ENCODE data around the gene RLN3. TPM values are rescaled to one million over a fixed set of nuclear protein-coding genes. Genes with fewer than 3 reads are reported as not detected.

The RLN3 gene
- total and polyA plus RNA-seq, 9 of the 15 experiments (the other 6 are each of a cell fraction or from before 2014, with no cell fraction given): 0.31 to 1.2 (median 0.71) TPM; not detected in 6

DNA sequence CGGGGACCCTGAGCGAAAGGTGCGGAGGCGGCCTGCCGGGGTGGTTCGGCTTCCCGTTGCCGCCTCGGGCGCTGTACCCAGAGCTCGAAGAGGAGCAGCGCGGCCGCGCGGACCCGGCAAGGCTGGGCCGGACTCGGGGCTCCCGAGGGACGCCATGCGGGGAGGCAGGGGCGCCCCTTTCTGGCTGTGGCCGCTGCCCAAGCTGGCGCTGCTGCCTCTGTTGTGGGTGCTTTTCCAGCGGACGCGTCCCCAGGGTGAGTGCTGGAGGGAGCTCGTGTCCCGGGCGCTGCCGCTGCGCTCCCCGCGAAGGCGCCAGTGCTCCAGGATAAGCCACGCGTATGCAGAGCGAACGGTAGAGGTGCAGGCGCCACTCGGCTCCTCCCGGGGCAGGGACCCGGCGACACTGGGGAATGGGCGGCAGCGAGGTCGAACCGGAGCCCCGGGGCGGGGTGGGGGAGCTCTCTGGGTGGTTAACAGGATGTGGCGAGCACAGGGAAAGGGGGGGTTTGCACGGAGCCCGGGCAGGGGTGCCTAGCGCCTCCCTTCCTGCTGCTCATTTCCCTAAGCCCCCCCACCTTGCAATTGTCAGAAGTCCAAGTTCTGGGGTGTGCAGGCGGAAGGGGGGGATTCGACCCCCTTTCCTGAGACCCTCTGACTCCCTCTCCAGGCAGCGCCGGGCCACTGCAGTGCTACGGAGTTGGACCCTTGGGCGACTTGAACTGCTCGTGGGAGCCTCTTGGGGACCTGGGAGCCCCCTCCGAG, 4.0 kb downstream of the RLN3 start, which contains the start of gene IL27RA (continued):
- TF ChIP-seq CREB1 (IDR thresholded peaks at IDR 0.05) (no peak), CREB1 (CRISPR knock-in tag; IDR thresholded peaks at IDR 0.05) (0 out of 2 replicates have a peak, but pooled peaks have one; percentile 41), ZNF384 (IDR thresholded peaks at IDR 0.05; ENCODE audit: low read depth, low read length) (no peak), HCFC1 (IDR thresholded peaks at IDR 0.05; ENCODE audit: low read depth, low read length) (peak; percentile 6; the same call in 1 of the 2 replicates), SMAD3 (CRISPR knock-in tag; conservative IDR thresholded peaks at IDR 0.05) (0 out of 2 replicates have a peak, but pooled peaks have one; percentile 37), FOXA3 (CRISPR knock-in tag; conservative IDR thresholded peaks at IDR 0.05 in 1 of 2, IDR thresholded peaks at IDR 0.05 in 1 of 2) (peak in 1 of 2 experiments; percentile 52; a peak in 1 of 4 replicates), L3MBTL2 (IDR thresholded peaks at IDR 0.05) (peak; percentile 92), FIP1L1 (IDR thresholded peaks at IDR 0.05; ENCODE audit: low read depth, low read length, poor library complexity, severe bottlenecking) (no peak)
- TF ChIP-seq, protein P1, sequence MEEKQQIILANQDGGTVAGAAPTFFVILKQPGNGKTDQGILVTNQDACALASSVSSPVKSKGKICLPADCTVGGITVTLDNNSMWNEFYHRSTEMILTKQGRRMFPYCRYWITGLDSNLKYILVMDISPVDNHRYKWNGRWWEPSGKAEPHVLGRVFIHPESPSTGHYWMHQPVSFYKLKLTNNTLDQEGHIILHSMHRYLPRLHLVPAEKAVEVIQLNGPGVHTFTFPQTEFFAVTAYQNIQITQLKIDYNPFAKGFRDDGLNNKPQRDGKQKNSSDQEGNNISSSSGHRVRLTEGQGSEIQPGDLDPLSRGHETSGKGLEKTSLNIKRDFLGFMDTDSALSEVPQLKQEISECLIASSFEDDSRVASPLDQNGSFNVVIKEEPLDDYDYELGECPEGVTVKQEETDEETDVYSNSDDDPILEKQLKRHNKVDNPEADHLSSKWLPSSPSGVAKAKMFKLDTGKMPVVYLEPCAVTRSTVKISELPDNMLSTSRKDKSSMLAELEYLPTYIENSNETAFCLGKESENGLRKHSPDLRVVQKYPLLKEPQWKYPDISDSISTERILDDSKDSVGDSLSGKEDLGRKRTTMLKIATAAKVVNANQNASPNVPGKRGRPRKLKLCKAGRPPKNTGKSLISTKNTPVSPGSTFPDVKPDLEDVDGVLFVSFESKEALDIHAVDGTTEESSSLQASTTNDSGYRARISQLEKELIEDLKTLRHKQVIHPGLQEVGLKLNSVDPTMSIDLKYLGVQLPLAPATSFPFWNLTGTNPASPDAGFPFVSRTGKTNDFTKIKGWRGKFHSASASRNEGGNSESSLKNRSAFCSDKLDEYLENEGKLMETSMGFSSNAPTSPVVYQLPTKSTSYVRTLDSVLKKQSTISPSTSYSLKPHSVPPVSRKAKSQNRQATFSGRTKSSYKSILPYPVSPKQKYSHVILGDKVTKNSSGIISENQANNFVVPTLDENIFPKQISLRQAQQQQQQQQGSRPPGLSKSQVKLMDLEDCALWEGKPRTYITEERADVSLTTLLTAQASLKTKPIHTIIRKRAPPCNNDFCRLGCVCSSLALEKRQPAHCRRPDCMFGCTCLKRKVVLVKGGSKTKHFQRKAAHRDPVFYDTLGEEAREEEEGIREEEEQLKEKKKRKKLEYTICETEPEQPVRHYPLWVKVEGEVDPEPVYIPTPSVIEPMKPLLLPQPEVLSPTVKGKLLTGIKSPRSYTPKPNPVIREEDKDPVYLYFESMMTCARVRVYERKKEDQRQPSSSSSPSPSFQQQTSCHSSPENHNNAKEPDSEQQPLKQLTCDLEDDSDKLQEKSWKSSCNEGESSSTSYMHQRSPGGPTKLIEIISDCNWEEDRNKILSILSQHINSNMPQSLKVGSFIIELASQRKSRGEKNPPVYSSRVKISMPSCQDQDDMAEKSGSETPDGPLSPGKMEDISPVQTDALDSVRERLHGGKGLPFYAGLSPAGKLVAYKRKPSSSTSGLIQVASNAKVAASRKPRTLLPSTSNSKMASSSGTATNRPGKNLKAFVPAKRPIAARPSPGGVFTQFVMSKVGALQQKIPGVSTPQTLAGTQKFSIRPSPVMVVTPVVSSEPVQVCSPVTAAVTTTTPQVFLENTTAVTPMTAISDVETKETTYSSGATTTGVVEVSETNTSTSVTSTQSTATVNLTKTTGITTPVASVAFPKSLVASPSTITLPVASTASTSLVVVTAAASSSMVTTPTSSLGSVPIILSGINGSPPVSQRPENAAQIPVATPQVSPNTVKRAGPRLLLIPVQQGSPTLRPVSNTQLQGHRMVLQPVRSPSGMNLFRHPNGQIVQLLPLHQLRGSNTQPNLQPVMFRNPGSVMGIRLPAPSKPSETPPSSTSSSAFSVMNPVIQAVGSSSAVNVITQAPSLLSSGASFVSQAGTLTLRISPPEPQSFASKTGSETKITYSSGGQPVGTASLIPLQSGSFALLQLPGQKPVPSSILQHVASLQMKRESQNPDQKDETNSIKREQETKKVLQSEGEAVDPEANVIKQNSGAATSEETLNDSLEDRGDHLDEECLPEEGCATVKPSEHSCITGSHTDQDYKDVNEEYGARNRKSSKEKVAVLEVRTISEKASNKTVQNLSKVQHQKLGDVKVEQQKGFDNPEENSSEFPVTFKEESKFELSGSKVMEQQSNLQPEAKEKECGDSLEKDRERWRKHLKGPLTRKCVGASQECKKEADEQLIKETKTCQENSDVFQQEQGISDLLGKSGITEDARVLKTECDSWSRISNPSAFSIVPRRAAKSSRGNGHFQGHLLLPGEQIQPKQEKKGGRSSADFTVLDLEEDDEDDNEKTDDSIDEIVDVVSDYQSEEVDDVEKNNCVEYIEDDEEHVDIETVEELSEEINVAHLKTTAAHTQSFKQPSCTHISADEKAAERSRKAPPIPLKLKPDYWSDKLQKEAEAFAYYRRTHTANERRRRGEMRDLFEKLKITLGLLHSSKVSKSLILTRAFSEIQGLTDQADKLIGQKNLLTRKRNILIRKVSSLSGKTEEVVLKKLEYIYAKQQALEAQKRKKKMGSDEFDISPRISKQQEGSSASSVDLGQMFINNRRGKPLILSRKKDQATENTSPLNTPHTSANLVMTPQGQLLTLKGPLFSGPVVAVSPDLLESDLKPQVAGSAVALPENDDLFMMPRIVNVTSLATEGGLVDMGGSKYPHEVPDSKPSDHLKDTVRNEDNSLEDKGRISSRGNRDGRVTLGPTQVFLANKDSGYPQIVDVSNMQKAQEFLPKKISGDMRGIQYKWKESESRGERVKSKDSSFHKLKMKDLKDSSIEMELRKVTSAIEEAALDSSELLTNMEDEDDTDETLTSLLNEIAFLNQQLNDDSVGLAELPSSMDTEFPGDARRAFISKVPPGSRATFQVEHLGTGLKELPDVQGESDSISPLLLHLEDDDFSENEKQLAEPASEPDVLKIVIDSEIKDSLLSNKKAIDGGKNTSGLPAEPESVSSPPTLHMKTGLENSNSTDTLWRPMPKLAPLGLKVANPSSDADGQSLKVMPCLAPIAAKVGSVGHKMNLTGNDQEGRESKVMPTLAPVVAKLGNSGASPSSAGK (IDR thresholded peaks at IDR 0.05): peak; percentile 95

Data from K562 (cell line).